Stimulated activated CD8-positive, alpha-beta memory T cell treated with anti-CD3 and anti-CD28 coated beads, Interleukin-12 subunit alpha, Interleukin-12 subunit beta, amount 100 ng/mL, for 24 hours (primary cell): ENCODE data around the gene POLD2.

Experiments
- DNase-seq: peaks from one replicate; pipeline ENCODE4 v3.0.0-alpha.2; 2020; ENCODE audit errors: extremely low read depth

Gene POLD2

GRCh38 chr7:44152971-44153947, 29.9 kb upstream of the POLD2 start:
- DNase-seq = no peak

- DNase-seq = no peak
Observed at GRCh38 chr7:44151956-44152355, 28.6 kb upstream of the POLD2 start.

GRCh38 chr7:44150966-44151941, 27.9 kb upstream of the POLD2 start:
- DNase-seq = no peak

- DNase-seq = no peak
Observed at GRCh38 chr7:44150466-44150832, 27.1 kb upstream of the POLD2 start.

GRCh38 chr7:44149571-44150465, 26.5 kb upstream of the POLD2 start:
- no peak for DNase-seq

GRCh38 chr7:44148961-44149536, 25.7 kb upstream of the POLD2 start:
- no peak for DNase-seq

GRCh38 chr7:44148166-44148565, 24.8 kb upstream of the POLD2 start:
- DNase-seq = no peak

GRCh38 chr7:44147026-44147991, 24.0 kb upstream of the POLD2 start:
- DNase-seq = no peak

GRCh38 chr7:44145969-44146911, 22.9 kb upstream of the POLD2 start:
- peak; percentile 17 for DNase-seq

GRCh38 chr7:44145479-44145968, 22.2 kb upstream of the POLD2 start:
- DNase-seq = peak; percentile 22

- DNase-seq = no peak
Observed at GRCh38 chr7:44144968-44145478, 21.7 kb upstream of the POLD2 start.

GRCh38 chr7:44144426-44144967, 21.1 kb upstream of the POLD2 start:
- no peak for DNase-seq

GRCh38 chr7:44143646-44144250, 20.4 kb upstream of the POLD2 start:
- DNase-seq = no peak

GRCh38 chr7:44142028-44142427, 18.7 kb upstream of the POLD2 start:
- DNase-seq = no peak

GRCh38 chr7:44141221-44141850, 18.0 kb upstream of the POLD2 start, which contains the start of gene MYL7:
TSS of gene MYL7 (minus strand) at chr7:44141332. CDS start at chr7:44141305, 27 bp downstream.
- no peak for DNase-seq

GRCh38 chr7:44140341-44140740, 17.0 kb upstream of the POLD2 start:
- DNase-seq = no peak
